Thyroid gland (tissue), 4 donors: ENCODE measurements around the gene DARS1.

Experiments used
- POLR2A ChIP-seq, 2 donors: fragments of 450-650 bp; IDR thresholded peaks; one replicate each; pipeline ENCODE4 v1.6.1; 2017; ENCODE audit warnings: antibody characterized with exemption in 2 of 2, mild to moderate bottlenecking in 2 of 2, moderate library complexity in 1 of 2
- TF ChIP-seq, protein P1 (sequence below), 6 experiments: fragments of 200-600 bp in 3 of 6; fragments of 450-650 bp in 3 of 6; sonication (generic) in 3 of 6; IDR thresholded peaks; one replicate each; pipeline ENCODE4 v1.5.1; 2016 to 2019; ENCODE audit warnings: antibody characterized with exemption in 6 of 6, mild to moderate bottlenecking in 2 of 6, inconsistent platforms in 1 of 6, moderate library complexity in 1 of 6

DNA sequence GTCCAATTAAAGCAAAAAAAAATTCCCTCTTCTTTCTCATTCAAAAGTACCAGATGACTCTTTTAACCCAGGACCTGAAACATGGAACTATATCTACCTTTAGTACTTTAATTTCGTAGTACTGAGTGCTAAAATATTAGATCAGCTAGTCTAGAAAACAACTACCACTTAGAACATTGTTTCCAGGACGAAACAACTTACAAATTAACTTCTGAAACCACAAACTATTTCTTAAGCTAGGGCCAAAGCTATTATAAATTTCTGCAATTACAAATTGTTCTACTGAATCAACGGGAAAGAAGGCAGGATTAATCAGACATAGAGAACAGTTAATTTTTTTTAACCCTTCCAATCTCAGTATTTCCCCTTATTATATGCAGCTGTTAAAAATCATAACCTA lies 39.9 kb downstream of the DARS1 start:
- TF ChIP-seq, protein P1, sequence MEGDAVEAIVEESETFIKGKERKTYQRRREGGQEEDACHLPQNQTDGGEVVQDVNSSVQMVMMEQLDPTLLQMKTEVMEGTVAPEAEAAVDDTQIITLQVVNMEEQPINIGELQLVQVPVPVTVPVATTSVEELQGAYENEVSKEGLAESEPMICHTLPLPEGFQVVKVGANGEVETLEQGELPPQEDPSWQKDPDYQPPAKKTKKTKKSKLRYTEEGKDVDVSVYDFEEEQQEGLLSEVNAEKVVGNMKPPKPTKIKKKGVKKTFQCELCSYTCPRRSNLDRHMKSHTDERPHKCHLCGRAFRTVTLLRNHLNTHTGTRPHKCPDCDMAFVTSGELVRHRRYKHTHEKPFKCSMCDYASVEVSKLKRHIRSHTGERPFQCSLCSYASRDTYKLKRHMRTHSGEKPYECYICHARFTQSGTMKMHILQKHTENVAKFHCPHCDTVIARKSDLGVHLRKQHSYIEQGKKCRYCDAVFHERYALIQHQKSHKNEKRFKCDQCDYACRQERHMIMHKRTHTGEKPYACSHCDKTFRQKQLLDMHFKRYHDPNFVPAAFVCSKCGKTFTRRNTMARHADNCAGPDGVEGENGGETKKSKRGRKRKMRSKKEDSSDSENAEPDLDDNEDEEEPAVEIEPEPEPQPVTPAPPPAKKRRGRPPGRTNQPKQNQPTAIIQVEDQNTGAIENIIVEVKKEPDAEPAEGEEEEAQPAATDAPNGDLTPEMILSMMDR (IDR thresholded peaks at IDR 0.05): no peak
- TF ChIP-seq POLR2A (IDR thresholded peaks at IDR 0.05): no peak
